ENCODE results near the gene UBE2L3.
"Not testable (repeated sequence)": the region's sequence is repeated elsewhere in the genome, so short reads cannot be mapped to it uniquely, and the experiment has no call there.

The UBE2L3 gene

GRCh38 chr22:21573293-21573734 lies 5.8 kb downstream of the UBE2L3 start:
- H3K4me3 ChIP-seq (ENCODE audit: low read depth, low read length) = no peak overlapping the region
- TF ChIP-seq CTCF (IDR thresholded peaks at IDR 0.05; ENCODE audit: insufficient read depth, low read depth, low read length, missing control alignments) = no peak
- no peak for DNase-seq (ENCODE audit: low read depth)

- no peak for TF ChIP-seq CTCF (IDR thresholded peaks at IDR 0.05; ENCODE audit: insufficient read depth, low read depth, low read length, missing control alignments)
- no peak overlapping the region for H3K4me3 ChIP-seq (ENCODE audit: low read depth, low read length)
- no peak for DNase-seq (ENCODE audit: low read depth)
Observed at GRCh38 chr22:21573750-21574494, 6.4 kb downstream of the UBE2L3 start.

DNA sequence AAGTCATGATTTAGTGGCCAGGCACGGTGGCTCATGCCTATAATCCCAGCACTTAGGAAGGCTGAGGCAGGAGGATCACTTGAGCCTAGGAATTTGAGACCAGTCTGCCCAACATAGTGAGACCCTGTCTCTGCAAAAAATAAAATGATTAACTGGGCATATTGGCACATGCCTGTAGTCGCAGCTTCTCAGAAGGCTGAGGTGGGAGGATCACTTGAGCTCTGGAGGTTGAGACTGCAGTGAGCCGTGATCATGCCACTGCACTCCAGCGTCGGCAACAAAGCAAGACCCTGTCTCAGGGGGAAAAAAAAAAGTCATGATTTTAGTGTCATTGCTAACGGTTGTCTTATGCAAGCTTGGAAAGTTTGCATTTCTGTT lies 11.9 kb downstream of the UBE2L3 start:
- DNase-seq (ENCODE audit: low read depth) = no peak
- H3K4me3 ChIP-seq (ENCODE audit: low read depth, low read length) = no peak overlapping the region
- no peak for TF ChIP-seq CTCF (IDR thresholded peaks at IDR 0.05; ENCODE audit: insufficient read depth, low read depth, low read length, missing control alignments)

DNA sequence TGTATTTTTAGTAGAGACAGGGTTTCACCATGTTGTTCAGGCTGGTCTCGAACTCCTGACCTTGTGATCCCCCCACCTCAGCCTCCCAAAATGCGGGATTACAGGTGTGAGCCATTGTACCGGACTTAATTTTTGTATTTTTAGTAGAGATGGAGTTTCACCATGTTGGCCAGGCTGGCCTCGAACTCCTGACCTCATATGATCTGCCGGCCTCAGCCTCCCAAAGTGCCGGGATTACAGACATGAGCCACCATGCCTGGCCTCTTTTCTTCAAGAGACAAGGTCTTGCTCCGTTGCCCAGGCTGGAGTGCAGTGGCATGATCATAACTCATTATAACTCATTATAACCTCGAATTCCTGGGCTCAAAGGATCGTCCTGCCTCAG lies 13.1 kb downstream of the UBE2L3 start:
- not testable (repeated sequence) for DNase-seq (ENCODE audit: low read depth); H3K4me3 ChIP-seq (ENCODE audit: low read depth, low read length)

DNA sequence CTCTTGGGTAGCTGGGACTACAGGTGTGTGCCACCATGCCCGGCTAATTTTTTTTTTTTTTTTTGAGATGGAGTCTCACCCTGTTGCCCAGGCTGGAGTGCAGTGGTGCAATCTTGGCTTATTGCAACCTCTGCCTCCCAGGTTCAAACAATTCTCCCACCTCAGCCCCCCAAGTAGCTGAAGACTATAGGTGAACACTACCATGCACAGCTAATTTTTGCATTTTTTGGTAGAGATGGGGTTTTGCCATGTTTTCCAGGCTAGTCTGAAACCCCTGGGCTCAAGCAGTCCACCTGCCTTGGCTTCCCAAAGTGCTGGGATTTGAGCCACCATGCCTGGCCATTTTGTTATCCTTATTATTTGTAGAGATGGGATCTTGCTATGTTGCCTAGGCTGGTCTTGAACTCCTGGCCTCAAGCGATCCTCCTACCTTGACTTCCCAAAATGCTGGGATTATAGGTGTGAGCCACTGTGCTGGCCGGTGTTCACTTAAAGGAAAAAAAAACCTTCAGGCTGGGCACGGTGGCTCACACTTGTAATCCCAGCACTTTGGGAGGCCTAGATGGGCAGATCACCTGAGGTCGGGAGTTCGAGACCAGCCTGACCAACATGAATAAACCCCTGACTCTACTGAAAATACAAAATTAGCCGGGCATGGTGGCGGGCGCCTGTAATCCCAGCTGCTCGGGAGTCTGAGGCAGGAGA lies 13.6 kb downstream of the UBE2L3 start:
- DNase-seq (ENCODE audit: low read depth); H3K4me3 ChIP-seq (ENCODE audit: low read depth, low read length): not testable (repeated sequence)

DNA sequence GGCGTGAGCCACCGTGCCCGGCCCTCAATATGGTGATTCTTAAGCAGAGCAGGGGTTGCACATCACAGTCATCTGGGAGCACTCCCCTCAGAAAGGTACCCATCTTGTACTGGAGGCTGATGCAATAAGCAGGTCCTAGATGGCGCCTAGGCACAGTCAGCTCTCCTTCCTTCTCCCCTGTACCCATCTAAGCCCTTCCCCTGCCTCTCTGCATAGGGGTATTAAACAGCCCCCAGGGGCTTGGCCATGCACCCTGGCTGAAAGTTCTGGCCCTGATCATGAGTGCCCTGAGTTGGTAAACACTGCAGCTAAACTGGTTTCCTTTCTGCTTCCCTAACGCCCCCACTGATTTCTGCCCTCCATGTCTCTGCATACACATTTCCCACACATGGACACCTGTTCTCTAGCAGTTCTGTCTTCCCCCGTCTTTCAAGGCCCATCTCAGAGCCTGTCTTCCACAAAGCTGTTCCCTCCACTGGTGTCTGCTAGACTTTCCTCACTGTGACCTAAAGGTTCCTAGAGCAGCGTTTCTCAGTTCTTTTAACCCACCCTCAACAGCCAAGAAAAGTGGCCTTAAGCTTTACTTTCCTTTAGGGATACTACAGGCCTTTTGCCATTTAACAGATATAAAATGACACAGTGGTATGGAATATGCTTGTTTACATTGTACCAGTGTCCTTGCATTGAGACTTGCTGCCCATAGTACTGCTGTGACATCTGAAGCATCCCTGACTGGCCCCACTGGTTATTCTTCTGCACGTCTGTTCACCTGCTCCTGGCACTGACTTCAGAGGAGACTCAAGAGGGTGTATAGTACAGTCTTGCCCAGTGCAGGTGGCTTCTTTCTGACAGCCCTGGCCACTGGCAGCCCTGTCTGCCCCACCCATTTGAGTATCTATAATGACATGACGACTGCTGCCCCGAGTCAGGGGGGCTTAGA lies 15.6 kb downstream of the UBE2L3 start:
- TF ChIP-seq CTCF (IDR thresholded peaks at IDR 0.05; ENCODE audit: insufficient read depth, low read depth, low read length, missing control alignments) = no peak
- no peak overlapping the region for H3K4me3 ChIP-seq (ENCODE audit: low read depth, low read length)
- DNase-seq (ENCODE audit: low read depth) = no peak

DNA sequence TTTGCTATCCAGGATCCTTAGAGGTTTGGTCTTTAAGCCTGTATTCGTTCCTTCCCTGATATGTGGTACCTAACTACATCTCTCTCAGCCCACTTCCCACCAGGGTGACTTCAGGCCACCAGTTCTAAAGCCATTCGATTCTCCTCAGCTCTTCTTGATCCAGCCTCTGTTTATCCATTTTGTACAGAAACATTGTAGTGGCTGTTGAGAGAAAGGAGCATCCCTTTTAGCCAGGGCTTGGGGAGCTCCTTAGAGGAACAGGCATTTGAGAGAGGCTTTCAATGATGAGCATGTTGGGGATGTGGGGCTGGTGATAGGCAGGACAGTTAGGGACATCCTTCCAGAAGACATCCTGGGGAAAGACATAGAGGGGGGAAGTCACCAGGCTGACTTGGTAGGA lies 17.9 kb downstream of the UBE2L3 start:
- no peak overlapping the region for H3K4me3 ChIP-seq (ENCODE audit: low read depth, low read length)
- DNase-seq (ENCODE audit: low read depth) = no peak
- no peak for TF ChIP-seq CTCF (IDR thresholded peaks at IDR 0.05; ENCODE audit: insufficient read depth, low read depth, low read length, missing control alignments)

Data from GM12865 (cell line).